Measurements from ENCODE around the gene FARSA. TPM values are rescaled to one million over a fixed set of nuclear protein-coding genes. Genes with fewer than 3 reads are reported as not detected.

Gene FARSA
- total RNA-seq, 1 donor from 2014 or later = 44.2 TPM

DNA sequence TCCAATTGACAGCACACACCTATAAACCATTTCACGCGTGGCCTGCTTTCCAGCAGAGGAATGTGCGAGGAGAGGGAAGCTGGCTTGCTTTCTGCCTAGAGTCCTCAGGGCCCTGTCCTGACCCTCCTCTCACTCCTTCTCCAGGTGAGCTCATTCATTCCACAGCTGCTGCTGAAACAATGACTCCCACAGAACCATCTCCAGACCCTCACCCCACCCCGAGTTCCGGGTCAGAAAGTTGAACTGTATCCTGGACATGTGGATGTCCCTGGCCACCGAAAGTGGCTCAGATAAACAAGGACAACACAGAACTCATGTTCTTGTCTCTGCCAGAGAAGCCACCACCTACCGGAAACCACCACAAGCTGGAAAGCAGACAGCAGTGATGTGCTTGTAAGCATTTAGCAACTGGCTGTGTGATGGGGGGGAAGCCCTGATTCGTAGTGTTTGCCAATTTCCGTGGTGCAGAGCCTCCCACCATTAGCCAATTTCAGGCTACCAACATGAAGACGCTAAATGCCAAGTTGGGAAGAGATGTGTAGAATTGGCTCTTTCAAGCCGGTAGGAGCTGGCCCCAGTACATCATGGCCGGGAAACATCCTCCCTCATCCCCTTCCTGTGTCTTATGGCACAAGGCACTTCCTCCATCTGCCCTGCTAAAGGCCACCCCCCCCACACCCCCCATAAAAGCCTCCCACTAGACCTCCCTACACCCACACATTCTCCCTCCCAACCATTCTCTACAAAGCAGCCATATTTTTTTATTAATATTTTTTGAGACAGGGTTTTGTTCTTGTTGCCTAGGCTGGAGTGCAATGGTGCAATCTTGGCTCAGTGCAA is 19.4 kb downstream of the FARSA start:
- Histone ChIP-seq H3K27me3 (no peaks in the 10 kb centered on the region), H3K4me3 (no peak overlapping the region), H3K4me1 (peaks cover 33% of the 10 kb centered on the region), H3K36me3 (no peaks in the 10 kb centered on the region), H3K9me3 (no peaks in the 10 kb centered on the region), H3K27ac (peak overlapping the region; percentile 69)
- no peak for TF ChIP-seq POLR2A (IDR thresholded peaks at IDR 0.05)
- TF ChIP-seq, protein P1, sequence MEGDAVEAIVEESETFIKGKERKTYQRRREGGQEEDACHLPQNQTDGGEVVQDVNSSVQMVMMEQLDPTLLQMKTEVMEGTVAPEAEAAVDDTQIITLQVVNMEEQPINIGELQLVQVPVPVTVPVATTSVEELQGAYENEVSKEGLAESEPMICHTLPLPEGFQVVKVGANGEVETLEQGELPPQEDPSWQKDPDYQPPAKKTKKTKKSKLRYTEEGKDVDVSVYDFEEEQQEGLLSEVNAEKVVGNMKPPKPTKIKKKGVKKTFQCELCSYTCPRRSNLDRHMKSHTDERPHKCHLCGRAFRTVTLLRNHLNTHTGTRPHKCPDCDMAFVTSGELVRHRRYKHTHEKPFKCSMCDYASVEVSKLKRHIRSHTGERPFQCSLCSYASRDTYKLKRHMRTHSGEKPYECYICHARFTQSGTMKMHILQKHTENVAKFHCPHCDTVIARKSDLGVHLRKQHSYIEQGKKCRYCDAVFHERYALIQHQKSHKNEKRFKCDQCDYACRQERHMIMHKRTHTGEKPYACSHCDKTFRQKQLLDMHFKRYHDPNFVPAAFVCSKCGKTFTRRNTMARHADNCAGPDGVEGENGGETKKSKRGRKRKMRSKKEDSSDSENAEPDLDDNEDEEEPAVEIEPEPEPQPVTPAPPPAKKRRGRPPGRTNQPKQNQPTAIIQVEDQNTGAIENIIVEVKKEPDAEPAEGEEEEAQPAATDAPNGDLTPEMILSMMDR (IDR thresholded peaks at IDR 0.05) = no peak
- TF ChIP-seq POLR2AphosphoS5 (IDR thresholded peaks at IDR 0.05; ENCODE audit: insufficient read depth in 1 of 2, low read depth in 1 of 2) = no peak
- intact Hi-C loops (cut with DNase I) = no loop called here
- DNase-seq (ENCODE audit: extremely low spot score in 2 of 2) = no peak

DNA sequence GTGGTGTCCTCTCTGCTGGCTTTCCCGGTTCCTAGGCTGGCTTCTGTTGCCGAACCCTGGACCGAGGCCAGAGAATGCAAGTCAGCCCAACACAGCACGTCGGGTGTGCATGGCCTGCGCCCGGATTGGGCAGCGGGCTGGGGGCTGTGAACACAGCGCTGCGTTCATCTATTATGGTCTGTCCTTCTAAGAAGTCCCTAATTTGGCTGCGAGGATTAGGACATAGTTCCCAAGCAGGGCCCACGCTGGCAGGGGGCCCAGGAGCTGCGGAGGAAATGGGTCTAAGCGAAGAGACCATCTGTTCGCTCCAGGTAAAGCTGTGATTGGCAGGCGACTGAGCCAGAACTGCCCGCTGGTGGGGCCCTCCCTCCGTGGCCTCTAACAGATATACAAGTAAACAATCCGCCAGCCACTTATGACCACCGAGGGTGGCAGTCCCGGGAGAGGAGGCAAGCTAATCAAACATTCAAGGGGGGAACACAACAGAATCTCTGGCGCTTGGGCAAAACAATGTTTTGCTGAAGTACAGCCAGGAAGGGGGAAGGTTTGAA is 20.4 kb downstream of the FARSA start:
- Histone ChIP-seq H3K27ac (peak overlapping the region; percentile 69), H3K27me3 (no peaks in the 10 kb centered on the region), H3K36me3 (no peaks in the 10 kb centered on the region), H3K9me3 (no peaks in the 10 kb centered on the region), H3K4me1 (peaks cover 28% of the 10 kb centered on the region), H3K4me3 (peak overlapping the region; percentile 27 to 30)
- TF ChIP-seq POLR2AphosphoS5 (IDR thresholded peaks at IDR 0.05; ENCODE audit: insufficient read depth in 1 of 2, low read depth in 1 of 2) = peak; percentile 17 to 66
- no peak for TF ChIP-seq POLR2A (IDR thresholded peaks at IDR 0.05)
- TF ChIP-seq, protein P1 (IDR thresholded peaks at IDR 0.05) = no peak
- DNase-seq (ENCODE audit: extremely low spot score in 2 of 2) = no peak
- intact Hi-C loops (cut with DNase I) = no loop called here

DNA sequence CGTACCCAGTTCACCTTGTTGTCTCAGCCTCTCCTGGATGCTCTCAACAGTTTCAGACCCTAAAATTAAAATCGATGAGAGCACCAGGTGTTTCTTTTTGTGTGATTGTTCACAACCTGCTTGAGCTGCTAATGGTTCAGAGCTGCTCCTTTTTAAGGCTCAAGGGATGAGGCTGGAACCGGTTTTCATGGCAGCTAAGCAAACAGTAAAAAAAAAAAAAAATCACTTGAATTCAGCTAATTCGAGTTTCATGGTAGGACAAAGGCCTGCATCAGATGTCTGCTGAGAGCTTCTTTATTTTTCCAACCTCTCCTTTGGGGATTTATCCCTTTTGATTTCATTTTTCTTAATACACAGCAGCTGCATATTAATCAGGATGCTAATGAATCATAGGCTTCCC is 20.9 kb downstream of the FARSA start:
- H3K4me3 ChIP-seq = peak overlapping the region; percentile 27 to 30
- intact Hi-C loops (cut with DNase I) = no loop called here

GRCh38 chr19:12907166-12907565 is 26.3 kb downstream of the FARSA start:
- peaks cover 5% of the 10 kb centered on the region for H3K4me1 ChIP-seq

More for the DNA sequence above, 20.9 kb downstream of the FARSA start:
- Histone ChIP-seq H3K27ac (peak overlapping the region; percentile 69), H3K27me3 (no peaks in the 10 kb centered on the region), H3K9me3 (no peaks in the 10 kb centered on the region), H3K36me3 (no peaks in the 10 kb centered on the region), H3K4me1 (peaks cover 28% of the 10 kb centered on the region)
- no peak for DNase-seq (ENCODE audit: extremely low spot score in 2 of 2)
- TF ChIP-seq POLR2AphosphoS5 (IDR thresholded peaks at IDR 0.05; ENCODE audit: insufficient read depth in 1 of 2, low read depth in 1 of 2) = no peak
- TF ChIP-seq, protein P1 (IDR thresholded peaks at IDR 0.05) = no peak
- TF ChIP-seq POLR2A (IDR thresholded peaks at IDR 0.05) = no peak

More at GRCh38 chr19:12907166-12907565, 26.3 kb downstream of the FARSA start:
- Histone ChIP-seq H3K9me3 (no peaks in the 10 kb centered on the region), H3K27me3 (no peaks in the 10 kb centered on the region), H3K36me3 (no peaks in the 10 kb centered on the region), H3K4me3 (no peak overlapping the region), H3K27ac (no peak overlapping the region)
- intact Hi-C loops (cut with DNase I) = no loop called here
- TF ChIP-seq POLR2A (IDR thresholded peaks at IDR 0.05) (no peak), POLR2AphosphoS5 (IDR thresholded peaks at IDR 0.05; ENCODE audit: insufficient read depth in 1 of 2, low read depth in 1 of 2) (no peak)
- TF ChIP-seq, protein P1 (IDR thresholded peaks at IDR 0.05) = no peak
- no peak for DNase-seq (ENCODE audit: extremely low spot score in 2 of 2)
